ENCODE data around the gene MACROD2. TPM values are rescaled to one million over a fixed set of nuclear protein-coding genes. Genes with fewer than 3 reads are reported as not detected.

Gene MACROD2
- polyA plus RNA-seq, 1 experiment = 0.47 TPM

- TF ChIP-seq CTCF (IDR thresholded peaks at IDR 0.05; ENCODE audit: insufficient read depth, low read depth, low read length) = no peak
- no peak for DNase-seq (ENCODE audit: low read depth)
- Histone ChIP-seq H3K36me3 (ENCODE audit: control insufficient read depth, insufficient read depth, low read length) (no peaks in the 10 kb centered on the region), H3K27me3 (ENCODE audit: control insufficient read depth, insufficient read depth, low read length) (no peaks in the 10 kb centered on the region), H3K4me3 (ENCODE audit: low read depth, low read length) (no peak overlapping the region)
- ChIA-PET CTCF (no interaction called here), POLR2A (no interaction called here)
Observed at GRCh38 chr20:15734052-15734451, 1738.7 kb downstream of the MACROD2 start.

- no peak for TF ChIP-seq CTCF (IDR thresholded peaks at IDR 0.05; ENCODE audit: insufficient read depth, low read depth, low read length)
- Histone ChIP-seq H3K4me3 (ENCODE audit: low read depth, low read length) (no peak overlapping the region), H3K36me3 (ENCODE audit: control insufficient read depth, insufficient read depth, low read length) (no peaks in the 10 kb centered on the region), H3K27me3 (ENCODE audit: control insufficient read depth, insufficient read depth, low read length) (no peaks in the 10 kb centered on the region)
- ChIA-PET CTCF (no interaction called here), POLR2A (no interaction called here)
- DNase-seq (ENCODE audit: low read depth) = no peak
Observed at GRCh38 chr20:15739035-15739434, 1743.7 kb downstream of the MACROD2 start.

- POLR2A ChIA-PET = no interaction called here
- Histone ChIP-seq H3K27me3 (ENCODE audit: control insufficient read depth, insufficient read depth, low read length) (no peaks in the 10 kb centered on the region), H3K4me3 (ENCODE audit: low read depth, low read length) (no peak overlapping the region), H3K36me3 (ENCODE audit: control insufficient read depth, insufficient read depth, low read length) (no peaks in the 10 kb centered on the region)
- CTCF ChIA-PET = no interaction called here
- no peak for TF ChIP-seq CTCF (IDR thresholded peaks at IDR 0.05; ENCODE audit: insufficient read depth, low read depth, low read length)
- no peak for DNase-seq (ENCODE audit: low read depth)
Observed at GRCh38 chr20:15740046-15740775, 1744.9 kb downstream of the MACROD2 start.

- TF ChIP-seq CTCF (IDR thresholded peaks at IDR 0.05; ENCODE audit: insufficient read depth, low read depth, low read length) = no peak
- no peak for DNase-seq (ENCODE audit: low read depth)
- CTCF ChIA-PET = no interaction called here
- no peaks in the 10 kb centered on the region for H3K36me3 ChIP-seq (ENCODE audit: control insufficient read depth, insufficient read depth, low read length)
- POLR2A ChIA-PET = no interaction called here
- H3K27me3 ChIP-seq (ENCODE audit: control insufficient read depth, insufficient read depth, low read length) = no peaks in the 10 kb centered on the region
- no peak overlapping the region for H3K4me3 ChIP-seq (ENCODE audit: low read depth, low read length)
Observed at GRCh38 chr20:15742087-15742486, 1746.8 kb downstream of the MACROD2 start.

GRCh38 chr20:15742627-15743026 lies 1747.3 kb downstream of the MACROD2 start:
- no peak for TF ChIP-seq CTCF (IDR thresholded peaks at IDR 0.05; ENCODE audit: insufficient read depth, low read depth, low read length)
- POLR2A ChIA-PET = no interaction called here
- Histone ChIP-seq H3K4me3 (ENCODE audit: low read depth, low read length) (no peak overlapping the region), H3K36me3 (ENCODE audit: control insufficient read depth, insufficient read depth, low read length) (no peaks in the 10 kb centered on the region), H3K27me3 (ENCODE audit: control insufficient read depth, insufficient read depth, low read length) (no peaks in the 10 kb centered on the region)
- CTCF ChIA-PET = no interaction called here
- DNase-seq (ENCODE audit: low read depth) = no peak

Data from BJ (cell line).